ENCODE results near the gene ATAD3B.

- TF ChIP-seq ZNF670 (tag by site-specific recombination; IDR thresholded peaks at IDR 0.05; ENCODE audit: low read depth), result no peak
- TF ChIP-seq CTCF (tag by site-specific recombination; IDR thresholded peaks at IDR 0.05), result no peak; the same call in 1 of the 2 replicates
- peak; percentile 94 for TF ChIP-seq SP2 (tag by site-specific recombination; IDR thresholded peaks at IDR 0.05)
- no peak for TF ChIP-seq ZBTB17 (tag by site-specific recombination; IDR thresholded peaks at IDR 0.05)
Observed at GRCh38 chr1:1471389-1472052, at the start of gene ATAD3B.

All from HEK293 (cell line).